HG03469 (cell line): ENCODE data around the gene RNF225.
"Not testable (repeated sequence)": the region's sequence is repeated elsewhere in the genome, so short reads cannot be mapped to it uniquely, and the experiment has no call there.

Experiments
- ATAC-seq: cut with Tn5 transposase; IDR thresholded peaks from one replicate; pipeline ENCODE4 v1.9.1; 2021; ENCODE audit warnings: mild to moderate bottlenecking, moderate library complexity, moderate number of reproducible peaks; ENCODE audit not compliant: unreplicated experiment

Gene RNF225

GRCh38 chr19:58361900-58362271 lies 33.6 kb upstream of the RNF225 start:
- ATAC-seq = no peak

GRCh38 chr19:58362272-58362994 lies 33.0 kb upstream of the RNF225 start, which contains the start of gene ZNF497:
TSS of gene ZNF497 (minus strand) at chr19:58362751. CDS start at chr19:58357635, 5,116 bp downstream.
- ATAC-seq = peak; percentile 68

- no peak for ATAC-seq
Measured at GRCh38 chr19:58364146-58364545, 31.3 kb upstream of the RNF225 start.

GRCh38 chr19:58366585-58367430 lies 28.6 kb upstream of the RNF225 start:
- no peak for ATAC-seq

- ATAC-seq = no peak
Measured at GRCh38 chr19:58367698-58368454, 27.6 kb upstream of the RNF225 start.

- ATAC-seq = no peak
Measured at GRCh38 chr19:58368561-58369360, 26.7 kb upstream of the RNF225 start.

- no peak for ATAC-seq
Measured at GRCh38 chr19:58372311-58373133, 22.9 kb upstream of the RNF225 start.

- no peak for ATAC-seq
Measured at GRCh38 chr19:58374200-58374599, 21.3 kb upstream of the RNF225 start.

GRCh38 chr19:58376724-58377123 lies 18.7 kb upstream of the RNF225 start:
- ATAC-seq = not testable (repeated sequence)

GRCh38 chr19:58379246-58379645 lies 16.2 kb upstream of the RNF225 start:
- ATAC-seq = no peak

- no peak for ATAC-seq
Measured at GRCh38 chr19:58380037-58380661, 15.3 kb upstream of the RNF225 start.

GRCh38 chr19:58380662-58381459 lies 14.6 kb upstream of the RNF225 start, which contains the start of gene ZNF837:
TSS of gene ZNF837 (minus strand) at chr19:58381030. CDS start at chr19:58369332, 11,698 bp downstream.
- ATAC-seq = peak; percentile 57

- ATAC-seq = no peak
Measured at GRCh38 chr19:58381460-58382212, 13.8 kb upstream of the RNF225 start.

GRCh38 chr19:58382997-58383603 lies 12.4 kb upstream of the RNF225 start:
- ATAC-seq = no peak

- no peak for ATAC-seq
Measured at GRCh38 chr19:58385313-58385890, 10.1 kb upstream of the RNF225 start.

GRCh38 chr19:58385891-58386575 lies 9.4 kb upstream of the RNF225 start:
- no peak for ATAC-seq
